ENCODE results near the gene IRF2BP1. TPM values are rescaled to one million over a fixed set of nuclear protein-coding genes. Genes with fewer than 3 reads are reported as not detected.

IRF2BP1 gene
- total and polyA plus RNA-seq, 2 of the 13 experiments (the other 11 are each of a cell fraction or from before 2014, with no cell fraction given) = 4.3 to 14.3 TPM

GRCh38 chr19:45927565-45928261 is 41.8 kb upstream of the IRF2BP1 start (continued):
- TF ChIP-seq ZNF318 (CRISPR knock-in tag; IDR thresholded peaks at IDR 0.05) (no peak), HOMEZ (CRISPR knock-in tag; IDR thresholded peaks at IDR 0.05; ENCODE audit: low read depth) (no peak), MEF2D (CRISPR knock-in tag; IDR thresholded peaks at IDR 0.05) (0 out of 2 replicates have a peak, but pooled peaks have one; percentile 37), HDAC2 (CRISPR knock-in tag; IDR thresholded peaks at IDR 0.05) (peak; percentile 65), UBTF (CRISPR knock-in tag; IDR thresholded peaks at IDR 0.05) (no peak), NFAT5 (CRISPR knock-in tag; IDR thresholded peaks at IDR 0.05) (no peak), ZNF614 (CRISPR knock-in tag; IDR thresholded peaks at IDR 0.05; ENCODE audit: borderline replicate concordance) (0 out of 2 replicates have a peak, but pooled peaks have one; percentile 64), LCORL (IDR thresholded peaks at IDR 0.05) (no peak), LCORL (CRISPR knock-in tag; IDR thresholded peaks at IDR 0.05) (no peak), ZNF776 (CRISPR knock-in tag; IDR thresholded peaks at IDR 0.05) (peak; percentile 88), HNRNPUL1 (IDR thresholded peaks at IDR 0.05; ENCODE audit: low read depth, low read length) (no peak)

Measured in HepG2 (cell line).